GM19397 (cell line): ENCODE measurements around the gene TRMT112.
"Not testable (repeated sequence)": the region's sequence is repeated elsewhere in the genome, so short reads cannot be mapped to it uniquely, and the experiment has no call there.

Experiments
- ATAC-seq: cut with Tn5 transposase; IDR thresholded peaks from one replicate; pipeline ENCODE4 v1.9.1; 2021; ENCODE audit warnings: mild to moderate bottlenecking, moderate library complexity; ENCODE audit not compliant: unreplicated experiment

Gene TRMT112

DNA sequence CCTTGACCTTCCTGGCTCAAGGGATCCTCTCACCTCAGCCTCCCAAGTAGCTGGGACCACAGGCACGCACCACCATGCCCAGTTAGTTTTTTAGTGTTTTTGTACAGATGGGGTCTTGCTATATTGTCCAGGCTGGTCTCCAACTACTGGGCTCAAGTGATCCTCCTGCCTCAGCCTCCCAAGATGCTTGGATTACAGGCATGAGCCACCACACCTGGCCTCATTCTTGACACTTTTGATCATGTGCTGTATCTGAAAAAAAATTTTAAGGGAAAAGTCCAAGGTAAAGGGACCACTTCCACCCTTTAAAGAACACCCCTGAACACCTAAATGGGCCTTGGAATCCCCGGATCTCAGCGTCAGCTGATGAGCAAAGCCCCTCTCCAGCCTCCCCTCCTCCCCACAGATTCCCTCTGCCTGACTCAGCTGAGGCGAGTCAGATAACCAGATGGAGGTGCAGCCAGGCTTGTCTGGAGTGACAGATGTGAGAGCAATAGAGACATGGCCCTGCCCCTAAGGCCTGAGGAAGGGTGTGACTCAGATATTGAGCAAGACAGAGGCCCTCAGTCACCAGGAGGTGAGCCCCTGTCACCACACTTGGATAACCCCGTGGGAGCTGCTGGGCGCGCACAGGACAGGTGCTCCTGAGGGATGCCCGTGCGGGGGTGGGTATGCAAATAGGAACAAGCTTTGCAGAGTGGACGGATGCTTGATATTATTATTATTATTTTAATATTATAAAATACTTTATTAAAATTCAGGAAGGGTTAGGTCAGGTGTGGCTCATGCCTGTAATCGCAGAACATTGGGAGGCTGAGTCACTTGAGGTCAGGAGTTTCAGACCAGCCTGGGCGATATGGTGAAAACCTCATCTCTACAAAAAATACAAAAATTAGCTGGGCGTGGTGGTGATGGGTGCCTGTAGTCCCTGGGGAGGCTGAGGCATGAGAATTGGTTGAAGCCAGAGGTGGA lies 17.7 kb upstream of the TRMT112 start:
- peak; percentile 83 for ATAC-seq

DNA sequence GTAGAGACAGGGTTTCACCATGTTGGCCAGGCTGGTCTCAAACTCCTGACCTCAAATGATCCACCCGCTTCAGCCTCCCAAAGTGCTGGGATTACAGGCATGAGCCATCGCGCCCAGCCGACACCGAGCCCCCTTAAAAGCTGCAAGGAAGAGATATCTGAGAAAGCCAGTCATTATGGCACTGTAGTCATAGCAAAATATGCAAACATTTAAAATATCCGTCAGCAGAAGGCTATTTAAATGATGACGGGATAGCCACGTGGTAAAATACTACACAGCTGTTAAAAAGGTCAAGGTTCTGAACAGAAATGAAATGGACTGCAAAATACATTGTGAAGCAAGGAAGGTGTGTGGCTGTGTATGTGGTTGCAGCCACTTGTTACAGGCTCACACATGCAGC lies 16.2 kb upstream of the TRMT112 start:
- no peak for ATAC-seq

DNA sequence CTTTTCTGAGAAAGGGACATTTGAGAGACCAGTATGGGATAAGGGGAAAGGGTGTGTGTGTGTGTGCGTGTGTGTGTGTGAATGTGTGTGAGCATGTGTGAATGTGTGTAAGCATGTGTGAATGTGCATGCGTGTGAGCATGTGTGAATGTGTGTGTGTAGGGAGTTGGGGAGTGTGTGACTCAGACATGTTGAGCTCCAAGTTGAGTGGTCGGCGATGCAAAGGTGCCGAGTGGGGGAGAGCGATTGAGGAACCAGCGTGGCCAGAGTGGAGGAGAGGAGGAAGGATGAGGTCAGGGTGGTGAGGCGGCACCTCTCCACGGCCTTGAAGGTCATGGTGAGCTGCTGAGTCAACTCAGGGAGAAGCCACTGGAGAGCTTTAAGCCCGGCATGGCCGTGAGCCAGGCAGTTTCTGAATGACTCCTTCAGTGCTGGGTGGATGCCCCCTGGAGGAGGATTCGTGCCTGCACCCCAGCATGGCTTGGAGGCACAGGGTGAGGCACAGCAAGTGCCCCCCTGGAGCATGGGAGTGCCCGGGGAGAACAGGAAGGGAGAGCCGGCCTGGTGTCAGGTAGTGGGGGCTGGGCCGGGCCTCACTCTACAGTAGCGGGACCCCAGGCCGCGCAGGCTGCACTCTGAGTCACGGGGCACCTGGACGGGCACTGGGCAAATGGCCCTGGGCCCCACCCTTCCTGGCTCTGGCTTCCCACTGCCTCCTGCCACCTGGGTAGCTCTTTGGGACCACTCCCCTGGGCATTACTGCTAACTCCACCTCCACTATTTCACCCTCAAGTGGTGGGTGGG lies 14.4 kb upstream of the TRMT112 start:
- no peak for ATAC-seq

DNA sequence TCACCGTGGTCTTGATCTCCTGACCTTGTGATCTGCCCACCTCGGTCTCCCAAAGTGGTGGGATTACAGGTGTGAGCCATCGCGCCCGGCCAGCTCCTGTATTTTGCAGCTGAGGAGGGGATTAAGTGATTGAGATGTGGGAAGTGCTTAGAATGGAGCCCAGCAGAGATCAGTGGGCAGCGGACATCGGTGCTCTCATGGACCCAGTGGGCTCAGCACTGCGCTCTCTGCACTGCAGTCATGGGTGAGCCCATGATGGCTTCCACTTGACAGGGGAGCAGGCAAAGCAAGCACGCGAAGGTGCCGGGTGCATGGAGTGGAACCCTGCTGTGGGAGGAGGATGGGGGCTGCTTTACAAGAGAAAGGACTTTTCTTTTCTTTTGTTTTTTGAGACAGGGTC lies 13.5 kb upstream of the TRMT112 start:
- ATAC-seq = no peak

DNA sequence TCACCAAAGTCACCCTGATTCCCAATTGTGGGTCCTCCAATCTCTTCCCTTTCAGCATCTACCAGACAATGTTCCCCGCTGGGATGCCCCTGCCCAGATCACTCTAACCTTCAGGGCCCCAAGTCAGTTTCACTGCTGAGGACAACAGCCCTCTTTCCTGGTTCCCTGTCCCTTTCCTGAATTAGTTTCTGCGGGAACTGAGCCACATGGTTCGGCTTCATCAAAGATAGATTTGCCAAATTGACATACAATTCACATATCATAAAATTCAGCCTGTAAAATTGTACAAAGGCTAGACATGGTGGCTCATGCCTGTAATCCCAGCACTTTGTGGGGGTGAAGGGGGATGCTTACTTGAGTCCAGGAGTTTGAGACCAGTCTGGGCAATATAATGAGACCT lies 10.6 kb upstream of the TRMT112 start:
- ATAC-seq = no peak

DNA sequence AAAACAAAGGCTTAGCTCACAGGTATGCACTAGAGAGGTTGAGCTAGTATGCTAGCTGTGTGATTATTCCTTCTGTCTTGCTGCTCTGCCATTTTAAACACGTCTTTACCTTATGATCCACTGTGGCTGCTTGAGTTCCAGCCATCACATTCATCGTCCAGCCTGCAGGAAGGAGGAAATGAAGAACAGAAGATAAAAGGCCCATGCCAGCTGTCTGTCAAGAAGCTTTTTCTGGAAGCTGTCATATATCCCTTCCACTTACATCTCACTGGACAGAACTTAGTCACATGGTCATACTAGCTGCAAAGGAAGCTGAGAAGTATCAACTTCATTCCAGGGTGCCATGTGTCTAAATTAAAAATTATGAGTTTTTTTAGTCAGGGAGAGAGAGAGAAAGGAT lies 10.0 kb upstream of the TRMT112 start:
- no peak for ATAC-seq

DNA sequence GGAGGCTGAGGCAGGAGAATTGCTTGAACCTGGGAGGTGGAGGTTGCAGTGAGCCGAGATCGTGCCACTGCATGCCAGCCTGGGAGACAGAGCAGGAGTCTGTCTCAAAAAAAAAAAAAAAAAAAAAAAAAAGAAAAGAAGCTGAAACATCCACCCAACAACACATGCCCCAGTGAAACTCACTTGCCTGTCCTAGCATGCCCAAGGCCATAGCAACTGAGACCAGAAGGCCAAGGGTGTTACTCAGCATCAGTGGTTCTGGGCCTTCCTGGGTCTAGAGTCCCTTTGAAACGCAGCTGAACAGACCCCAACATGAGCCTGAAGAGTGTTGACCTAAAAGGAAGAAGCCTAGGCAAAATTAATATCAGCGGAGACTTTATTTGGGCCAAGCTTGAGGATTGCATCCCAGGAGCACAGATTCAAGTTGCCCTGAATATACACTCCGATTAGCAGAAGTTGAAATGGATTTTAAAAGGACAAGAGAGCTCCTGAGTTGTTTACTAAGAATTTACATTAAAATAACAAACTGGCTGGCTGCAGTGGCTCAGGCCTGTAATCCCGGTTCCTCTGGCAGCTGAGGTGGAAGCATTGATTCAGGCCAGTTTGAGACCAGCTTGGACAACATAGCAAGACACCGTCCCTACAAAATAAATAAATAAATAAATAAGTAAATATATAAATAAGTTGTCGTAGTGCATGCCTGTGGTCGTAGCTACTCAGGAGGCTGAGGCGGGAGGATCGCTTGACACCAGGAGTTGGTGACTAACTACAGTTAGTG lies 7.5 kb upstream of the TRMT112 start:
- no peak for ATAC-seq

DNA sequence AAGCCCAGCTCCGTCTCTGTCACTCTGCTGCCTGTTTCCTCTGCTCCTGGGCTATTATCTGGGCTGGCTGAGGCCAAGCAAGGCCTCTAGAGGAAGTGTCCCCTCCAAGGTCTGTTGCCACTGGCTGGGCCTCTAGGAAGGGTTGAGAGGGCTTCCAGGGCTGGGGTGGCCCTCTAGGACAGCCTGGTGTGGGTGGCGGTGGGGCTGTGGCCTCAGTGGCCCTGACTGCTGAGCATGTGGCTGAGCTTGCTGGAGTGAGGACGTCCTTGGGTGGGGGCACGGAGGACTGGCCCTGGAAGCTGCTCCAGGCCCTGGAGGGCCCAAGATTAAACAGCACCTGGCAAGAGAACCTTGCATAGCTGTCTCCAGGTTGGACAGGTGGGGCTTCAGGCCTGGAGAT lies 6.6 kb upstream of the TRMT112 start:
- not testable (repeated sequence) for ATAC-seq

DNA sequence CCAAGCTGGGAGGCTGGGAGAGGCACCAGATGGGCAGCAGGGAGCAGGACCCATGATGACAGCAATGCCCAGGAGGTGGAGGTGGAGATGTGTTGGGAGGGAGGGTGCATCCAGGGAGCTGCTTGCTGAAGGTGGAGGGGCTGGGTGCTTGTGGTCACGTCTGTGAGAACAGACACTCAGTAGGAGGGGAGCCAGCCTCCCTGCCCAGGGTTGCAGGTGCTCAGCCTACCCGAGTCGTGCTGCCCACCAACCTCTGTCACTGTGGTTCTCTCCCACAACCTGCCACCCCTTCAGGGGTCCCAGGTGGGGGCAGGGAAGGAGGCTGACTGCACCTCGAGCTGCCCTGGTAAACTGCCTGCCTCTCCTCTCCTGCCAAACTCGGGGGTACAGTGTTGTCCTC lies 6.0 kb upstream of the TRMT112 start:
- ATAC-seq = no peak

DNA sequence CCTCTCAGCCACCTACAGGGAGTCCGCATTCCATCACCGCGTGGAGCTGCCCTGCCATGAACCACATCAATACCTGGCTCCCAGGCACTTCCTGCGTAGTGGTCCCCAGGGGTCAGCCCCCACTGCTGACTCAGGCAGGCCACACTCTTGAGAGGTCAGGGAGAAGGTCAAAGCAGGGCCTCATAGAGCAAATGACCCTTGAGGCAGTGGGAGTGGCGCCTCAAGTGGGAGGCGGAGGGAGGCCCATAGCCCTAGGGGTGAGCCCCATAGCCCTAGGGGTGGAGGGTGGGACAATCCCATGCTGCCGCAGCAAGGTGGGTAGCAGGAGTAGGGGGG lies 5.5 kb upstream of the TRMT112 start:
- ATAC-seq = no peak

DNA sequence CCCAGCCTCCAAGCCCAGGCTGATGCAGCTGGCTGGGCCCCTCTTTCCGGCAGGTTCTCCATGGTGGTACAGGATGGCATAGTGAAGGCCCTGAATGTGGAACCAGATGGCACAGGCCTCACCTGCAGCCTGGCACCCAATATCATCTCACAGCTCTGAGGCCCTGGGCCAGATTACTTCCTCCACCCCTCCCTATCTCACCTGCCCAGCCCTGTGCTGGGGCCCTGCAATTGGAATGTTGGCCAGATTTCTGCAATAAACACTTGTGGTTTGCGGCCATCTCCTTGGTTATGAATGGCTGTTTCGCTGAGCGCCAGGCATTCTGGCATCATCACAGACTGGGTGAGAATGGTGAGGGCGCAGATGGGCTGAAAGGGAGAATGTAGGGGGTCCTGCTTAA lies 4.2 kb upstream of the TRMT112 start:
- no peak for ATAC-seq

DNA sequence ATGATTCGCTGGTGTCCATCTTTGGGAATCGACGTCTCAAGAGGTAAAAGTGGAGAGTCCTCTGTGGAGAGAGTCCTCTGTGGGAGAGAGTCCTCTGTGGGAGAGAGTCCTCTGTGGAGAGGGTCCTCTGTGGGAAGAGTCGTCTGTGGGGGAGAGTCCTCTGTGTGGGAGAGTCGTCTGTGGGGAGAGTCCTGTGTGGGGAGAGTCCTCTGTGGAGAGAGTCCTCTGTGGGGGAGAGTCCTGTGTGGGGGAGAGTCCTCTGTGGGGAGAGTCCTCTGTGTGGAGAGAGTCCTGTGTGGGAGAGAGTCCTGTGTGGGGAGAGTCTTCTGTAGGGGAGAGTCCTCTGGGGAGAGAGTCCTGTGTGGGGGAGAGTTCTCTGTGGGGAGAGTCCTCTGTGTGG lies 3.7 kb upstream of the TRMT112 start:
- ATAC-seq = no peak

DNA sequence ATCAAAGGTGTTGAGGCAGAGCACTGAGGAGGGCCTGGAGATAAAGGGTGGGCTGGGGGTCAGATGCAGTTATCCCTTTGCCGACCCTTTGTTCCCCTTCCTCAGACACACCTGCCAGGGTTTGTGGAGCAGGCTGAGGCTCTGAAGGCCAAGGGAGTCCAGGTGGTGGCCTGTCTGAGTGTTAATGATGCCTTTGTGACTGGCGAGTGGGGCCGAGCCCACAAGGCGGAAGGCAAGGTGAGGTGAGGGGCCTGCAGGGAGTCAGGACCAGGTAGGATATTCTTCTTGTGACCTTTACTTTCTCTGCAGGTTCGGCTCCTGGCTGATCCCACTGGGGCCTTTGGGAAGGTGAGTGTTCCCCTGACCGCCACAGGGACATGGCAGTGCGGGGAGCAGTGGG lies 3.2 kb upstream of the TRMT112 start:
- ATAC-seq = no peak

DNA sequence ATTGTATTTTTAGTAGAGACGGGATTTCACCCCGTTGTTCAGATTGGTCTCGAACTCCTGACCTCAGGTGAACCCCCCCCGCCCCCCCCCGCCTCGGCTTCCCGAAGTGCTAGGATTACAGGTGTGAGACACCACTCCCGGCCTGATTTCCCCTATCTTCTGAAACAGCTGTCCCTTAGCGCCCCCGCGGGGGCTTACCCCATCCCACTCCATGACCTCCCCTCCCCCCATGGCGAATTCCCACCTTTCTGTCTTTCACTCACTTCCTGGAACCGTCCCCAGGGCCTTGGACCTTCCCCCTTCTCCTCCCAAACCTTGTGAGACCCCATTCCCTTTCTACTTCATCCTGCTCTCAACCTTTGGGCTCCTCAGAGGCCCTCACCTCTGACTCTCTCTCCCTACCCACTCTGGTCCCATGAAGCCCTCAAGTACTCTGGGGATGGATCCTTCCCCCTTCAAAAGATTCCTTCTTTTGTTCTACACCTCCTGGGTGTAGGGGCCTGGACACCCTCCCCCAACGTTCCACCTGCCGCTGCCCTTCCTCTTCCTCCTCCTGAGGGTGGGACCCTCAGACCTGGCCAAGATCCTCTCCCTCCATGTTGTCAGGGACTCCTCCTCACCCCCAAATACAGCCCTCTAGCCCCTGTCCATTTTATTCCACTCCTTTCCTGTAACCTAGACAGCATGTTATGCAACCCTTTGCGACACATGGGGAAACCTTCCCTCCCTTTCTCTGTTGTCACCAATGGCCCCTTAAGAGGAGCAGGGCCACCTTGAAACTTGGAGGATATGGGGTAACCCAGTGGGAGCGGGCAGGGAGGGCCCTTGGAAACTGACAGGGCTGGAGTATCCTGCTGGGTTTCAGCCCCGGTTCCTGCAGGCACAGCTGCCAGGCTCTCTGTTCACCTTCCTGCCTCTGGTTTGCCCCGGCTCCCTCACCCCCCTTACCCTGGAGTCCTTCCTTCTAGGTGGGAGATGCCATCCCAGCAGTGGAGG lies 1.7 kb upstream of the TRMT112 start:
- ATAC-seq = no peak

DNA sequence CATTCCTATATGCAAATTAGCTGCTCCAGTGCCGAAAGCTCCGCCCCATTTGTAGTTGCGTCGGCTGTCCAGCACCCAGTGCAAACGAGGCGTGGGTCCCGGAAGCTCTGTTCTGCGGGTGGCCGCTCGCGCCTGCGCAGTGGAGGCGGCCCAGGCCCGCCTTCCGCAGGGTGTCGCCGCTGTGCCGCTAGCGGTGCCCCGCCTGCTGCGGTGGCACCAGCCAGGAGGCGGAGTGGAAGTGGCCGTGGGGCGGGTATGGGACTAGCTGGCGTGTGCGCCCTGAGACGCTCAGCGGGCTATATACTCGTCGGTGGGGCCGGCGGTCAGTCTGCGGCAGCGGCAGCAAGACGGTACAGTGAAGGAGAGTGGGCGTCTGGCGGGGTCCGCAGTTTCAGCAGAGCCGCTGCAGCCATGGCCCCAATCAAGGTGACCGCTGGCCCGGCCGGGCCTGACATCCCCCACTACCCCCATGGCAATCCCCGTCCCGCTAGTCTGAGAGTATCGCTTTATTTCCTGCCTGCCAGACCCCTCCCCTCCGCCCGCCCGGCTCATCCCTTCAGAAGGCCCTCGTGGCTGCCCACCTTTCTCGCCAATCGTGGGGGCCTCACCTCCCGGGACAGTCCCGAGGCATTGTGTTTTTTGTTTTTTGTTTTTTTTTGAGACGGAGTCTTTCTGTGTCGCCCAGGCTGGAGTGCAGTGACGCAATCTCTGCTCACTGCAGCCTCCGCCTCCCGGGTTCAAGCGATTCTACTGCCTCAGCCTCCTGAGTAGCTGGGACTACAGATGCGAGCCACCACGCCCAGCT lies 804 bp upstream of the TRMT112 start, which contains the start of gene PRDX5:
TSS of gene PRDX5 (plus strand) at position 161 of the 805 bp plus-strand sequence. CDS start at position 256, 95 bp downstream.
- ATAC-seq = peak; percentile 80

DNA sequence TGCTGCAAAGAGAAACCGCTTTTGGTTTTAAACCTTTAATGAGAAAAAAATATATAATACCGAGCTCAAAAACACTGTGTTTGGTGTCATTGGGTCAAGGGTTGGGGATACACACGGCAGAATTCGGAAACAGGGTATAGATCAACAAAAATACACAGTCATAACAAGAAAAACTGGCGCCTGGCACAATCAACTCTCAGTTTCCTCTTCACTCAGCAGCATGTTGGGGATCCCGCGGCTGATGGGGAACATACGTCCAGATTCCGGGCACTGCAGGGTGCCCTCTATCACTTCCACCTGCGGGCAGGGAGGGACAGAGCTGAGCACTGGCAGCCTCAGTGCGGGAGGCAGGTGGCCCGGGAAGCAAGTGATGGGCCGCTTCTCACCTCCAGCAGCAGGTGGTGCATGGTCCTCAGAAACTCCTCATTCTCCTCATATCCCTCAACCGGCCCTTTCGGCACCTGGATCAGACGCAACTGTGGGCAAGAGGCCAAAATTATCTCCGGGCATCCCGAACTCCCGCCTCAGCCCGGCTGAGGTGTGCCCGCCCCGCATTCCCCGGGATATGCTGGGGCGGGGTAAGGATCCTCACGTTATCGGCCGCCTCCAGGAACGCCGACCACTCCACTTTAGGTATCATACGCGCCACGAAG lies 561 bp downstream of the TRMT112 start:
- ATAC-seq = peak; percentile 3

DNA sequence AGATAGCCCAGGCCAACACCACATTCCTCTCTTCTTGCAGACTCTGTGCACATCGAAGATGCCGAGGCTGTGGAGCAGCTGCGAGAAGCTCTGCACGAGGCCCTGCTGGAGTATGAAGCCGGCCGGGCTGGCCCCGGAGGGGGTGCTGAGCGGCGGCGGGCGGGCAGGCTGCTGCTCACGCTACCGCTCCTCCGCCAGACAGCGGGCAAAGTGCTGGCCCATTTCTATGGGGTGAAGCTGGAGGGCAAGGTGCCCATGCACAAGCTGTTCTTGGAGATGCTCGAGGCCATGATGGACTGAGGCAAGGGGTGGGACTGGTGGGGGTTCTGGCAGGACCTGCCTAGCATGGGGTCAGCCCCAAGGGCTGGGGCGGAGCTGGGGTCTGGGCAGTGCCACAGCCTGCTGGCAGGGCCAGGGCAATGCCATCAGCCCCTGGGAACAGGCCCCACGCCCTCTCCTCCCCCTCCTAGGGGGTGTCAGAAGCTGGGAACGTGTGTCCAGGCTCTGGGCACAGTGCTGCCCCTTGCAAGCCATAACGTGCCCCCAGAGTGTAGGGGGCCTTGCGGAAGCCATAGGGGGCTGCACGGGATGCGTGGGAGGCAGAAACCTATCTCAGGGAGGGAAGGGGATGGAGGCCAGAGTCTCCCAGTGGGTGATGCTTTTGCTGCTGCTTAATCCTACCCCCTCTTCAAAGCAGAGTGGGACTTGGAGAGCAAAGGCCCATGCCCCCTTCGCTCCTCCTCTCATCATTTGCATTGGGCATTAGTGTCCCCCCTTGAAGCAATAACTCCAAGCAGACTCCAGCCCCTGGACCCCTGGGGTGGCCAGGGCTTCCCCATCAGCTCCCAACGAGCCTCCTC lies 1.5 kb downstream of the TRMT112 start:
- ATAC-seq = not testable (repeated sequence)
